Measurements from ENCODE around the gene KIF3A. TPM values are rescaled to one million over a fixed set of nuclear protein-coding genes. Genes with fewer than 3 reads are reported as not detected.

Gene KIF3A
- total RNA-seq, 1 donor from 2014 or later: 27.6 TPM

GRCh38 chr5:132678735-132679134, 58.6 kb downstream of the KIF3A start:
- H3K36me3 Mint-ChIP-seq: no peaks in the 10 kb centered on the region
- no peak overlapping the region for H3K4me3 Mint-ChIP-seq
- Histone ChIP-seq H3K9me3 (ENCODE audit: low read depth) (no peaks in the 10 kb centered on the region), H3K27me3 (no peaks in the 10 kb centered on the region), H3K4me2 (no peak overlapping the region), H2AFZ (replicated peaks) (no peak overlapping the region), H3K36me3 (no peaks in the 10 kb centered on the region), H3K4me1 (no peaks in the 10 kb centered on the region), H3K4me3 (no peak overlapping the region), H4K20me1 (ENCODE audit: low read depth) (no peaks in the 10 kb centered on the region), H3K27ac (no peak overlapping the region), H3K9ac (no peak overlapping the region), H3F3A (ENCODE audit: low read depth) (no peaks in the 10 kb centered on the region), H3K79me2 (ENCODE audit: low read depth) (no peaks in the 10 kb centered on the region)
- no peaks in the 10 kb centered on the region for H3K9me3 Mint-ChIP-seq
- DNase-seq (ENCODE audit: low spot score): no peak
- H3K27me3 Mint-ChIP-seq (ENCODE audit: insufficient read depth, low read depth): no peaks in the 10 kb centered on the region
- no peak for TF ChIP-seq EZH2 (IDR thresholded peaks at IDR 0.05)
- TF ChIP-seq CTCF (IDR thresholded peaks at IDR 0.05): no peak
- TF ChIP-seq EZH2phosphoT487 (IDR thresholded peaks at IDR 0.05): no peak
- peaks cover 2% of the 10 kb centered on the region for H3K4me1 Mint-ChIP-seq
- H3K27ac Mint-ChIP-seq: no peak overlapping the region

GRCh38 chr5:132677682-132678400, 59.5 kb downstream of the KIF3A start:
- DNase-seq (ENCODE audit: low spot score): no peak
- no peaks in the 10 kb centered on the region for H3K9me3 Mint-ChIP-seq

GRCh38 chr5:132677191-132677590, 60.2 kb downstream of the KIF3A start:
- no peak overlapping the region for H3K27ac Mint-ChIP-seq
- DNase-seq (ENCODE audit: low spot score): peak; percentile 24
- Histone ChIP-seq H3K36me3 (no peaks in the 10 kb centered on the region), H3F3A (ENCODE audit: low read depth) (no peaks in the 10 kb centered on the region), H3K4me1 (no peaks in the 10 kb centered on the region), H3K9ac (no peak overlapping the region), H3K9me3 (ENCODE audit: low read depth) (no peaks in the 10 kb centered on the region), H3K4me3 (no peak overlapping the region), H4K20me1 (ENCODE audit: low read depth) (no peaks in the 10 kb centered on the region), H3K27me3 (no peaks in the 10 kb centered on the region), H2AFZ (replicated peaks) (no peak overlapping the region), H3K79me2 (ENCODE audit: low read depth) (no peaks in the 10 kb centered on the region), H3K4me2 (no peak overlapping the region), H3K27ac (no peak overlapping the region)
- H3K4me3 Mint-ChIP-seq: no peak overlapping the region
- H3K27me3 Mint-ChIP-seq (ENCODE audit: insufficient read depth, low read depth): no peaks in the 10 kb centered on the region
- TF ChIP-seq EZH2 (IDR thresholded peaks at IDR 0.05) (no peak), CTCF (IDR thresholded peaks at IDR 0.05) (peak; percentile 29)
- H3K36me3 Mint-ChIP-seq: no peaks in the 10 kb centered on the region
- peaks cover 2% of the 10 kb centered on the region for H3K4me1 Mint-ChIP-seq
- H3K9me3 Mint-ChIP-seq: no peaks in the 10 kb centered on the region

More at GRCh38 chr5:132677682-132678400, 59.5 kb downstream of the KIF3A start:
- Mint-ChIP-seq H3K4me3 (no peak overlapping the region), H3K4me1 (peaks cover 2% of the 10 kb centered on the region), H3K36me3 (no peaks in the 10 kb centered on the region), H3K27me3 (ENCODE audit: insufficient read depth, low read depth) (no peaks in the 10 kb centered on the region), H3K27ac (no peak overlapping the region)
- H3K27me3 ChIP-seq: no peaks in the 10 kb centered on the region
- H3K4me2 ChIP-seq: no peak overlapping the region
- H2AFZ ChIP-seq (replicated peaks): no peak overlapping the region
- no peaks in the 10 kb centered on the region for H3K9me3 ChIP-seq (ENCODE audit: low read depth)
- H3K9ac ChIP-seq: no peak overlapping the region
- H3K4me3 ChIP-seq: no peak overlapping the region
- H3K36me3 ChIP-seq: no peaks in the 10 kb centered on the region
- no peaks in the 10 kb centered on the region for H3F3A ChIP-seq (ENCODE audit: low read depth)
- no peaks in the 10 kb centered on the region for H3K79me2 ChIP-seq (ENCODE audit: low read depth)
- TF ChIP-seq EZH2phosphoT487 (IDR thresholded peaks at IDR 0.05): no peak
- TF ChIP-seq EZH2 (IDR thresholded peaks at IDR 0.05): no peak
- TF ChIP-seq CTCF (IDR thresholded peaks at IDR 0.05): no peak
- H3K27ac ChIP-seq: no peak overlapping the region
- no peaks in the 10 kb centered on the region for H3K4me1 ChIP-seq
- no peaks in the 10 kb centered on the region for H4K20me1 ChIP-seq (ENCODE audit: low read depth)
